Measurements from ENCODE around the gene CPNE5.

- no peak for TF ChIP-seq CTCF (IDR thresholded peaks at IDR 0.05)
- no peak for TF ChIP-seq POLR2A (IDR thresholded peaks at IDR 0.05)
Observed at GRCh38 chr6:36692861-36693702, 146.2 kb downstream of the CPNE5 start.

Measured in adrenal gland (tissue), 5 donors.